HepG2 (cell line): Measurements from ENCODE around the gene PEMT. TPM values are rescaled to one million over a fixed set of nuclear protein-coding genes. Genes with fewer than 3 reads are reported as not detected.
A peak's percentile ranks its signal among the peaks of the same experiment; 100 is the strongest.

ENCODE experiments used
- AHDC1 ChIP-seq: sonication (generic); formaldehyde crosslinking; IDR thresholded peaks from 2 replicates; pipeline ENCODE4 v1.5.1; 2020; ENCODE audit warnings: mild to moderate bottlenecking, missing genetic modification reagents, borderline replicate concordance
- DMTF1 ChIP-seq: sonication (generic); formaldehyde crosslinking; IDR thresholded peaks from 2 replicates; pipeline ENCODE4 v1.4.0; 2020; ENCODE audit warnings: mild to moderate bottlenecking, missing genetic modification reagents
- ELF3 ChIP-seq: IDR thresholded peaks from 2 replicates; pipeline ENCODE4 v1.6.1; 2016; ENCODE audit warnings: missing genetic modification reagents, missing compliant biosample characterization
- FOXP1 ChIP-seq, 2 experiments: fragments of 450-650 bp in 1 of 2; IDR thresholded peaks; 2 replicates each; pipeline ENCODE4 v1.6.1; 2017 to 2018; ENCODE audit warnings: antibody characterized with exemption in 1 of 2
- GPN1 ChIP-seq: sonication (generic); formaldehyde crosslinking; IDR thresholded peaks from 2 replicates; pipeline ENCODE4 v1.5.1; 2020; ENCODE audit warnings: missing genetic modification reagents, borderline replicate concordance
- GZF1 ChIP-seq: sonication (generic); formaldehyde crosslinking; IDR thresholded peaks from 2 replicates; pipeline ENCODE4 v1.5.1; 2020; ENCODE audit warnings: mild to moderate bottlenecking, missing genetic modification reagents
- IKZF5 ChIP-seq: IDR thresholded peaks from 2 replicates; pipeline ENCODE4 v1.6.1; 2018; ENCODE audit warnings: missing genetic modification reagents, mild to moderate bottlenecking, missing compliant biosample characterization
- NR2F6 ChIP-seq, 2 experiments: IDR thresholded peaks; 2 replicates each; pipeline ENCODE4 v1.6.1; 2016; ENCODE audit warnings: antibody characterized with exemption in 1 of 2, mild to moderate bottlenecking in 1 of 2
- REST ChIP-seq, 2 experiments: IDR thresholded peaks; 2 replicates each; pipeline ENCODE4 v1.6.1; 2011 to 2012; ENCODE audit warnings: low read length in 2 of 2, borderline replicate concordance in 1 of 2, low read depth in 1 of 2, mild to moderate bottlenecking in 1 of 2, moderate library complexity in 1 of 2
- SIN3A ChIP-seq: IDR thresholded peaks from 2 replicates; pipeline ENCODE4 v1.6.1; 2011; ENCODE audit warnings: low read depth, mild to moderate bottlenecking, control low read depth, low read length, borderline replicate concordance
- SRF ChIP-seq: IDR thresholded peaks from 2 replicates; pipeline ENCODE4 v1.6.1; 2011; ENCODE audit warnings: mild to moderate bottlenecking, low read depth, low read length, moderate library complexity
- ZBTB20 ChIP-seq: sonication (generic); formaldehyde crosslinking; IDR thresholded peaks from 2 replicates; pipeline ENCODE4 v1.8.1; 2023; ENCODE audit warnings: missing genetic modification reagents, low read depth, mild to moderate bottlenecking, borderline replicate concordance
- ZNF224 ChIP-seq: sonication (generic); formaldehyde crosslinking; IDR thresholded peaks from 2 replicates; pipeline ENCODE4 v1.5.0; 2020; ENCODE audit warnings: mild to moderate bottlenecking, missing genetic modification reagents
- polyA plus RNA-seq, 8 experiments: library from polyadenylated mRNA; depleted of rRNA in 3 of 8; stranded (reverse) in 7 of 8; unstranded in 1 of 8; fragments of >200 nt; fragmentation: Illumina TruSeq in 4 of 8; extraction: Trizol in 4 of 8; gene quantifications; 2 replicates each; pipeline versions ENCODE4 v1.2.1 to v1.2.3, GENCODE V29; 2011 to 2016; ENCODE audit warnings: low read depth in 4 of 8, missing spikeins in 1 of 8, mixed read lengths in 1 of 8; ENCODE audit not compliant: insufficient read depth in 1 of 8
- total RNA-seq, 5 experiments: library from RNA; depleted of rRNA; stranded (reverse); fragments of >200 nt; fragmentation: Illumina TruSeq; extraction: Trizol; gene quantifications; 2 replicates each; pipeline ENCODE4 v1.2.3, GENCODE V29; 2016; ENCODE audit warnings: low read depth in 1 of 5

PEMT gene
- total and polyA plus RNA-seq, 2 of the 13 experiments (the other 11 are each of a cell fraction or from before 2014, with no cell fraction given): 31.7 to 43.6 TPM

- TF ChIP-seq REST (IDR thresholded peaks at IDR 0.05; ENCODE audit: borderline replicate concordance in 1 of 2, low read depth in 1 of 2, low read length in 2 of 2): 0 out of 4 replicates have a peak, but pooled peaks of 1 of the 2 experiments have one; percentile 38
- TF ChIP-seq ELF3 (CRISPR knock-in tag): peak; percentile 87
- TF ChIP-seq AHDC1: peak; percentile 94
- TF ChIP-seq GZF1 (CRISPR knock-in tag): 0 out of 2 replicates have a peak, but pooled peaks have one; percentile 49
- no peak for TF ChIP-seq GPN1
- TF ChIP-seq NR2F6 (IDR thresholded peaks at IDR 0.05): peak; percentile 58; the same call in 1 of the 2 replicates
- peak; percentile 60; the same call in 1 of the 2 replicates for TF ChIP-seq NR2F6 (CRISPR knock-in tag; IDR thresholded peaks at IDR 0.05)
- peak; percentile 98 for TF ChIP-seq SRF
- TF ChIP-seq FOXP1 (IDR thresholded peaks at IDR 0.05): no peak
- peak; percentile 94 for TF ChIP-seq FOXP1 (CRISPR knock-in tag; IDR thresholded peaks at IDR 0.05)
- TF ChIP-seq ZBTB20 (CRISPR knock-in tag): 0 out of 2 replicates have a peak, but pooled peaks have one; percentile 27
- no peak for TF ChIP-seq DMTF1 (CRISPR knock-in tag)
- TF ChIP-seq IKZF5: peak; percentile 81
- peak; percentile 74 for TF ChIP-seq SIN3A
- 0 out of 2 replicates have a peak, but pooled peaks have one; percentile 38 for TF ChIP-seq ZNF224 (CRISPR knock-in tag)
These were observed 52.8 kb downstream of the PEMT start (continued) for GRCh38 chr17:17538417-17539391.
